Omental fat pad (tissue), 4 donors: ENCODE measurements around the gene SLC25A23. TPM values are rescaled to one million over a fixed set of nuclear protein-coding genes. Genes with fewer than 3 reads are reported as not detected.

Source experiments
- ATAC-seq: fragments of 150-250 bp; one replicate; pipeline ENCODE4 v1.9.1; 2016; ENCODE audit warnings: mild to moderate bottlenecking, moderate library complexity; ENCODE audit not compliant: low FRiP score
- DNase-seq: peaks from one replicate; pipeline ENCODE4 v3.0.0-alpha.2; 2019; ENCODE audit warnings: low spot score
- CTCF ChIP-seq, 3 donors: fragments of 450-650 bp; IDR thresholded peaks; one replicate each; pipeline ENCODE4 v1.5.1; 2016 to 2017; ENCODE audit warnings: antibody characterized with exemption in 3 of 3, mild to moderate bottlenecking in 3 of 3, moderate library complexity in 2 of 3
- total RNA-seq, 4 donors: library from RNA; depleted of rRNA; stranded (reverse); fragments of >200 nt; gene quantifications; one replicate each; pipeline ENCODE4 v1.1.0, GENCODE V29; 2016

The SLC25A23 gene
- total RNA-seq, 4 donors from 2014 or later: 24.6 to 28.7 (median 26.3) TPM

- ATAC-seq (no peak), DNase-seq (no peak)
- TF ChIP-seq CTCF (IDR thresholded peaks at IDR 0.05): no peak
These were observed 21.3 kb upstream of the SLC25A23 start for GRCh38 chr19:6480848-6481415.

GRCh38 chr19:6479836-6480398 is 20.3 kb upstream of the SLC25A23 start:
- no peak for DNase-seq
- no peak for ATAC-seq
- no peak for TF ChIP-seq CTCF (IDR thresholded peaks at IDR 0.05)

GRCh38 chr19:6478815-6479214 is 19.2 kb upstream of the SLC25A23 start:
- no peak for TF ChIP-seq CTCF (IDR thresholded peaks at IDR 0.05)
- DNase-seq (no peak), ATAC-seq (no peak)

- no peak for TF ChIP-seq CTCF (IDR thresholded peaks at IDR 0.05)
These were observed 17.4 kb upstream of the SLC25A23 start for GRCh38 chr19:6476896-6477431.

GRCh38 chr19:6476155-6476895 is 16.7 kb upstream of the SLC25A23 start:
- no peak for TF ChIP-seq CTCF (IDR thresholded peaks at IDR 0.05)
- ATAC-seq: peak; percentile 64
- DNase-seq: no peak

More at GRCh38 chr19:6476896-6477431, 17.4 kb upstream of the SLC25A23 start:
- ATAC-seq: no peak
- DNase-seq: no peak

- ATAC-seq (no peak), DNase-seq (no peak)
- no peak for TF ChIP-seq CTCF (IDR thresholded peaks at IDR 0.05)
These were observed 15.9 kb upstream of the SLC25A23 start for GRCh38 chr19:6475321-6476108.
